Memory B cell (primary cell): ENCODE measurements around the gene GLI3.

ENCODE experiments used
- ATAC-seq: fragments of 150-1000 bp; cut with Tn5 transposase; 2 replicates; pipeline ENCODE4 v1.10.0; 2021; ENCODE audit warnings: low read depth, mild to moderate bottlenecking, moderate library complexity
- DNase-seq, 2 donors: peaks; one replicate each; pipeline ENCODE4 v3.0.0; 2022; ENCODE audit warnings: low spot score in 2 of 2
- H3K27ac Mint-ChIP-seq: one replicate; pipeline ENCODE4 v1.8.0; 2022; ENCODE audit warnings: mild to moderate bottlenecking, moderate library complexity, mixed read lengths
- H3K27me3 Mint-ChIP-seq: one replicate; pipeline ENCODE4 v1.8.0; 2022; ENCODE audit warnings: mixed read lengths
- H3K36me3 Mint-ChIP-seq: one replicate; pipeline ENCODE4 v1.8.0; 2022; ENCODE audit warnings: mild to moderate bottlenecking, mixed read lengths
- H3K4me1 Mint-ChIP-seq: one replicate; pipeline ENCODE4 v1.8.0; 2022; ENCODE audit warnings: mixed read lengths
- H3K4me3 Mint-ChIP-seq: one replicate; pipeline ENCODE4 v1.8.0; 2022; ENCODE audit warnings: mild to moderate bottlenecking, moderate library complexity, mixed read lengths
- H3K9me3 Mint-ChIP-seq: one replicate; pipeline ENCODE4 v1.8.0; 2022; ENCODE audit warnings: mixed read lengths

The GLI3 gene

DNA sequence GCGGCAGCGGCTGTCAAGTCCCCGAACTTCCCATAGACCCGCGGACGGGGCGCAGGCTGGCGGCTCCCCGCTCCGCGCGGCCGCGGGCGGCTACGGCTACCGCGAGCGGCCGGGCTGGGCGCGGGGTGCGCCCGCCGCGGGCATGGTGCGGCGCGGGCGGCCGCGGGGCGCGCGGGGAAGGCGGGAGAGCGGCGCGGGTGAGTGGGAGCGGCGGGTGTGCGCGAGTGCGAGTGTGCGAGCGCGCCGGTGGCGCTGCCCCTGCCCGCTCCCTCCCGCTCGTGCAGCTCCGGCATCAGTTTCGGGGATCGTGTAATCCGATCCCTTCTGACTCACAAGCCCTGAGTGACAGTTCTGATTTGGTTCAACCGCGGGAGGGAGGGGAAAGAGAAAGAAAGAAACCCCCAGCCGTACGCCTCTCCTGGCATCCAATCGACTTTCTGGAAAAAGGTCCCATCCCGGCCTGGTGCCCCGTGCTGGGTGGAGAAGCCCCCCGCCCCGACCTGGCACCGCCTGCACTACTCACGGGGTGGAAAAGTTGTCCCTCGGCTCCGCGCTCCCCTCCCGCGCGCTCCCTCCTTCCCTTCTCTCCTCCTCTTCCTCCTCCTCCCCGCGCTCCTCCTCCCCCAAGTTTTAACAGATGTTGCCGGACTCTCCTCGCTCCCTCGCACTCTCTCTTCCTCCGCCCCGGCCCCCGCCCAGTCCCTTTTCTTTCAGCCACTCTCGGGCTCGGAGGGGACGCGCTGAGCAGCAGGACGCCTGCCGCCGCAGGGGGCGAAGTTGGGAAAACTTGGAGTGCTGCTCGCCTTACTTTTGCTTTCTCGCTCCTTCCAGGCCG, at the start of gene GLI3:
TSS of gene GLI3 (minus strand) at position 234 of the 835 bp plus-strand sequence. CDS start 13,956 bp downstream, outside the sequence.
- Mint-ChIP-seq H3K36me3 (peaks cover 4% of the 10 kb centered on the region), H3K27me3 (peaks cover 34% of the 10 kb centered on the region), H3K4me1 (peaks cover 16% of the 10 kb centered on the region), H3K4me3 (peak within 1 kb of the TSS; percentile 89), H3K9me3 (peaks cover 2% of the 10 kb centered on the region), H3K27ac (no peak within 1 kb of the TSS)
- DNase-seq (no peak), ATAC-seq (no peak)

DNA sequence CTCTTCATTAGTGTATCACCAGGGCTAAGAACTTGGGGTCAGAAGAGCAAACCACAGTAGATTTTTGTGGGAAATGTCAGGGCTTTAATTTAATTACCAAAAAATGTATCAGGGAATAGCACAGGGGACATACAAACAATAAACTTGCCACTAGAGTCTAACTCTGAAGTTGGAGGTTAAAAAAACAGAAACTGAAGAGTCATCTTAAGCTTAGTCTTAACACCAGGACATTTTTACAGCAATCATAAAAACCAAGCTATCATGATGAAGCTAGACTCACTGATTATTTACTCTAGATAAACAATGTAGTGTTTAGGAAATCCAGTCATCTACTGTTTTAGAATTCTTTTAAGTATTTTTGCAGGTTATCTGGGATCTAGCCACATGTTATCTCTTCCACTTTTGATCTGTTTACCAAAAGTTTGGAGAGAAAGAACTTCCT, 48.4 kb upstream of the GLI3 start:
- H3K9me3 Mint-ChIP-seq, result peaks cover 4% of the 10 kb centered on the region
- ATAC-seq, result no peak
- no peak overlapping the region for H3K27ac Mint-ChIP-seq
- H3K36me3 Mint-ChIP-seq, result no peaks in the 10 kb centered on the region
- peaks cover 2% of the 10 kb centered on the region for H3K27me3 Mint-ChIP-seq
- H3K4me3 Mint-ChIP-seq, result no peak overlapping the region
- H3K4me1 Mint-ChIP-seq, result no peaks in the 10 kb centered on the region
- DNase-seq, result no peak

DNA sequence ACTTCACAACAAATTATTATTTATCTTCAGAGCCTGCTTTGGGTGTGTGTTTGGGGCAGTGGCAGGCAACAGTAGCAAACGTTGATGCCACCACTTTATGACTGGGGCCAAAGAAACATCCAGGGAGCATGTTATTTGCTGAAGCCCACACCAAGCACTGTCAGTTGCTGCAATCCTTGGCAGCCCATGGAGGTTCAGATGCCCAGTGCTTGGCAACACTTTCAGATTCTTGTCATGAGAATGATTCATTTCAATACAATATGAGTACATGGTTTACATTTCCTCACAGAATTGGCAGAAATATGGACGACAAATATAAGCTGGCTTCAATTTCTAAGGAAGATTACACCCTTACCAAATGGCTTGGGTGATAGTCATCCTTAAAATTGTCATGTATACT, 46.5 kb upstream of the GLI3 start:
- Mint-ChIP-seq H3K36me3 (no peaks in the 10 kb centered on the region), H3K4me1 (no peaks in the 10 kb centered on the region), H3K27ac (no peak overlapping the region), H3K9me3 (no peaks in the 10 kb centered on the region), H3K27me3 (peaks cover 2% of the 10 kb centered on the region), H3K4me3 (no peak overlapping the region)
- DNase-seq (no peak), ATAC-seq (no peak)

DNA sequence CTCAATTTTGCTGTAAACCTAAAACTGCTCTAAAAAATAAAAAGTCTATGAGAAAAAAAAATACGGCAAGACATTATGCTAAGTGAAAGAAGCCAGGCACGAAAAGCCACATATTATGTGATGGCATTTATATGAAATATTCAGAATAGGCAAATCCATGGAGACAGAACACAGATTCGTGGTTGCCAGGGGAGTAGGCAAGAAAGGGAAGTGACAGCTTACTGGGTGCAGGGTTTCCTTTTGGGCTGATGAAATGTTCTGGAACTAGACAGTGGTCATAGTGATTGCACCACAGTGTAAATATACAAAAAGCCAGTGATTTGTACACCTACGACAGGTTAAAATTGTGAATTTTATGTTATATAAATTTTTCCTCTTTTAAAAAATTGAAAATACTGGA, 41.3 kb upstream of the GLI3 start:
- no peak overlapping the region for H3K27ac Mint-ChIP-seq
- H3K4me3 Mint-ChIP-seq, result no peak overlapping the region
- no peaks in the 10 kb centered on the region for H3K36me3 Mint-ChIP-seq
- ATAC-seq (no peak), DNase-seq (no peak)
- peaks cover 4% of the 10 kb centered on the region for H3K27me3 Mint-ChIP-seq
- H3K9me3 Mint-ChIP-seq, result no peaks in the 10 kb centered on the region
- no peaks in the 10 kb centered on the region for H3K4me1 Mint-ChIP-seq

DNA sequence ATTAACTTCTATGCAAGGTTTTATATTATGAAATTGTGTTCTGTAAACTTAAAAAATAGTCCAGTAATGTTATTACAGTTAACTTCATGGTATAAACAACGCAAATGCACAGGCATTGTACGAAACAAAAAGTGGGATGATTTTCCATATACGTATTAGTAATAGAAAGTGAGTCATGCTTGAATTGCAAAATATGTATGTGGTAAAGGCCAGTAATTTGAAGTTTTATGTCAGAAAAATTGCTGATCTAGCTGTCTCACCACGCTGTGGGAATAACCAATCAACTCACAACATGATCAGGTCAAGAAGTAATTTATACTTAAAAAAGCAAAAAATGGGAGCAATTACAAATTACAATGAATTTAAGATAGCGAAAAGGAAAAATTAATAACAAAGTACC, 37.0 kb upstream of the GLI3 start:
- peaks cover 2% of the 10 kb centered on the region for H3K27me3 Mint-ChIP-seq
- H3K9me3 Mint-ChIP-seq, result no peaks in the 10 kb centered on the region
- no peaks in the 10 kb centered on the region for H3K36me3 Mint-ChIP-seq
- DNase-seq, result no peak
- H3K4me3 Mint-ChIP-seq, result no peak overlapping the region
- no peaks in the 10 kb centered on the region for H3K4me1 Mint-ChIP-seq
- no peak overlapping the region for H3K27ac Mint-ChIP-seq
- no peak for ATAC-seq

DNA sequence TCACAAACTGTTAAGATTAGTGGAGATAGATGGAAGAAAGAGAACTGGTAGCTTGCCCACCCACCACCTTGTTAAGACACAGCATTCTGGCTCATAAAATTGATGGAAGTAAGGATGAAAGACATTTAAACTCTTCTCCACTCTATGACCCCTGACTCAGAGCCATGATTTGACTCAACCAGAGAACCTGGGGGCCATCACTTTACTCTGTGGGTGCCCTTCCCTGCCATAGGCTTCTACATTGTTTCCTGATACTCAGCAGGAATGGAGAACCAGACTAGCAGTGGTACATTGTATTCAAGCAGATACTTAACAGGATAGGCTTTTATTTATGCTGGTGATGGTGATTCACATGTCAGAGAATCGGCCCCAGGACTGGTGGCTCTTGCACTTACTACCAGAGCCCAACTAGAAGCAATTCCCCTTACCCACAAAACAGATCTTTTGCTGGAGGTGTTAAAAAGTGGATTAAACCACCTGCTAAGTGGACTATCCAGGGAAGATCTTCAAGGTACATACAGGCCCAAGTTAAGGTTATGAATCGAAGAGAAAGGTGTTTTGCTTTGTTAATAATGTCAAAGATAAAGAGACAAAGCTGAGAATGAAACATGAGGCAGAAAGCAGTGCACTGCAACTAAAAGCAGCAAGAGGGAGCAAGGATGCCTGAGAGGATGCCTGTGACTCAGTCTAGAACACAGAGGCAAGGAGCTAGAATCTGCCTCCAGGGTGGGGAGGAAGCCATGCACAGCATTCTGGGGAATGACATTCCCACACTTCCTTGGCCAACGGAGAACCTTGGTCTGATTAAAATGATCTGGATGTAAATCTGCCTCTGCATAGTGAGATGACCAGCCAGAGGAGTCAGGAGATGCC, 36.0 kb upstream of the GLI3 start:
- H3K36me3 Mint-ChIP-seq, result no peaks in the 10 kb centered on the region
- no peak for ATAC-seq
- no peaks in the 10 kb centered on the region for H3K4me1 Mint-ChIP-seq
- H3K27me3 Mint-ChIP-seq, result peaks cover 8% of the 10 kb centered on the region
- DNase-seq, result no peak
- no peaks in the 10 kb centered on the region for H3K9me3 Mint-ChIP-seq
- H3K4me3 Mint-ChIP-seq, result no peak overlapping the region
- H3K27ac Mint-ChIP-seq, result no peak overlapping the region

DNA sequence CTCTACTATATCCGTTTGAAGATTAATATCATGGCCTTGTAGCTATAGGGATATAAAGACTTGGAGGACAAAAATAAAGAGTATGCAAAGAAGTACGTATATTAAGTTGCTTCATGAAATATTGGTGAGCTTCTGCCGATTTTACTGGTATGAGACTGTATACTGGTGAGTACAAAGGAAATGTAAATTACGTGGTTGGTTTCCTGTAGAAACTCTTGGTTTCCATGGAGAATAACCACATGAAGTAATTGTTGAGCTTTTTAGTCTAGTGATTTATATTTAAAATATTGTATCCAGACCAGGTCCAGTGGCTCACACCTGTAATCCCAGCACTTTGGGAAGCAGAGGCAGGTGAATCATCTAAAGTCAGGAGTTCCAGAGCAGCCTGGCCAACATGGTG, 32.2 kb upstream of the GLI3 start:
- H3K4me1 Mint-ChIP-seq, result no peaks in the 10 kb centered on the region
- ATAC-seq, result no peak
- no peak for DNase-seq
- no peak overlapping the region for H3K4me3 Mint-ChIP-seq
- peaks cover 10% of the 10 kb centered on the region for H3K27me3 Mint-ChIP-seq
- H3K27ac Mint-ChIP-seq, result no peak overlapping the region
- no peaks in the 10 kb centered on the region for H3K9me3 Mint-ChIP-seq
- H3K36me3 Mint-ChIP-seq, result no peaks in the 10 kb centered on the region

DNA sequence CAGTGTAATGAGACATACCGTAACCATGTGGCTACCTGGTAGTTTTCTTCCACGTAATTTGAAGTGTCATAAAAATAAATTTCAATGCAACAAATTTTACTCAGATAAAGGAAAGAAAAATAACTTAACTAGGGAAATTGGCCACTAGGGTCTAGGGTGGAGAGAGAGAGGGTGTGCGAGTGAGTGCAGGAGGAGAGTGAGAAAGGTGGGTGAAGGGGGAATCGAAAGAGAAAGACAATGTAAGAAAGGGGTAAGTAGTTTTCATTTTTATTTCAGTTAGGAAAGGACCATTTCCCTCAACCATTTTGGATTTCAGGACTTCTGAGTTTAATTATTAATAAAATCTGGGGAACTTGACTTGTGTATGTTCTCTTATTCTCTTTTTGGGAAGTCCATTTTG, 27.7 kb upstream of the GLI3 start:
- Mint-ChIP-seq H3K4me1 (no peaks in the 10 kb centered on the region), H3K9me3 (no peaks in the 10 kb centered on the region), H3K27me3 (peaks cover 13% of the 10 kb centered on the region), H3K36me3 (no peaks in the 10 kb centered on the region), H3K27ac (no peak overlapping the region), H3K4me3 (no peak overlapping the region)
- ATAC-seq (no peak), DNase-seq (no peak)

DNA sequence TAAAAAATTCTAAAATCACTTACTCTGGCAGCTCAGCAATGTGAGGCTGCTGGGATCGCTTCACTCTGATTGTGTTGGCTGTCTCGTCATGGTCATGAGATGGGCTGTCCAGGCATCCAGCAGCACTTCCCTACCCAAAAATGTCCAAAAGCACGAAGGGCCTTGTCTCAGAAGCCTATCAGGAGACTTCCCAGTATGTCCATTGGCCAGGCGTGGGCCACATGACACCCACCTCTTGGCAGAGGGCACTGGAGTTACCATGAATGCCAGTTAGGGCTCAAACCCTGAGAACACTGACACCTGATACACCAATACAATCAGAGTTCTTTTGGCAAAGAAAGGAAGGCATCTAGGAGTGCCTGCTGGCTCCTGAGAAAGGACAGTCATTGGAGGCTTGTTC, 27.0 kb upstream of the GLI3 start:
- H3K9me3 Mint-ChIP-seq, result no peaks in the 10 kb centered on the region
- no peaks in the 10 kb centered on the region for H3K4me1 Mint-ChIP-seq
- ATAC-seq, result no peak
- H3K27me3 Mint-ChIP-seq, result peaks cover 13% of the 10 kb centered on the region
- no peaks in the 10 kb centered on the region for H3K36me3 Mint-ChIP-seq
- no peak overlapping the region for H3K27ac Mint-ChIP-seq
- no peak overlapping the region for H3K4me3 Mint-ChIP-seq
- DNase-seq, result no peak

DNA sequence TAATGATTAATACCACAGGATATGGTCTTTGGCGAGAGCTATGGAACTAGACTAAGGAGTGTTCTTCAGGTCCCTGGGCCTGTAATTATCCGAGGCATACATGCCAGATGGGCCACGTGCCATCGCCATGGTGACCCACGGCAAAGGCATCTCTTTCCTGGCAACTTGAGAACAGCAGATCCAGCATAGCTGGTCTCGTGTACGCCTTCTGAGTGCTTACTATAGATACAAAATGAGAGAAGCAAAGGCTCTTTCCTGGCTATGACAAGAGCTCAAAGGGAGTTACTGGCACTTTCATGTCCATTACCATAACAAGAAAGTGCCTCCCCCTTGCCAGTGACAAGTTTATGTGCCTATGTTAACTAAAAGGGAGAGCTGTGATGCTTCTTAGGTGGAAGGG, 26.0 kb upstream of the GLI3 start:
- H3K4me3 Mint-ChIP-seq, result no peak overlapping the region
- DNase-seq, result no peak
- ATAC-seq, result no peak
- no peak overlapping the region for H3K27ac Mint-ChIP-seq
- H3K9me3 Mint-ChIP-seq, result no peaks in the 10 kb centered on the region
- peaks cover 7% of the 10 kb centered on the region for H3K27me3 Mint-ChIP-seq
- no peaks in the 10 kb centered on the region for H3K4me1 Mint-ChIP-seq
- no peaks in the 10 kb centered on the region for H3K36me3 Mint-ChIP-seq

DNA sequence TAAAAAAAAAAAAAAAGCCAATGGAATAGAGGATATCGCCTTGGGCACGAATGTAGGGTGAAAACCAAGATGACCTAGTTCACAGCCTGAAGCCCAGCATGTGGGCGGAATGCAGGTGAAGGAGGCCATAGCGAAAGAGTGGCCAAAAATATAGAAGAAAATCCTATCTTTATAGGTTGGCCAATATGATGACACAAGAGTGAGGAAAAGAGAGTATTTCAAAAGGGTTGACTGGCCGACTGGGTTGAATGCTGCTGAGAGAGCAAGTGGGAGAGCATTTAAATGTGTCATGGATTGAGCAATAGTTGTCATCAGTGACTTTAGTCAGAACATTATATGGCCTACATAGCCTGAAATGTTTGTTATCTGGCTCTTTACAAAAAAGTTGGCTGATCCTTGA, 17.2 kb upstream of the GLI3 start:
- no peaks in the 10 kb centered on the region for H3K4me1 Mint-ChIP-seq
- DNase-seq, result no peak
- no peaks in the 10 kb centered on the region for H3K27me3 Mint-ChIP-seq
- no peak for ATAC-seq
- no peaks in the 10 kb centered on the region for H3K36me3 Mint-ChIP-seq
- H3K4me3 Mint-ChIP-seq, result no peak overlapping the region
- H3K9me3 Mint-ChIP-seq, result peaks cover 2% of the 10 kb centered on the region
- H3K27ac Mint-ChIP-seq, result no peak overlapping the region

DNA sequence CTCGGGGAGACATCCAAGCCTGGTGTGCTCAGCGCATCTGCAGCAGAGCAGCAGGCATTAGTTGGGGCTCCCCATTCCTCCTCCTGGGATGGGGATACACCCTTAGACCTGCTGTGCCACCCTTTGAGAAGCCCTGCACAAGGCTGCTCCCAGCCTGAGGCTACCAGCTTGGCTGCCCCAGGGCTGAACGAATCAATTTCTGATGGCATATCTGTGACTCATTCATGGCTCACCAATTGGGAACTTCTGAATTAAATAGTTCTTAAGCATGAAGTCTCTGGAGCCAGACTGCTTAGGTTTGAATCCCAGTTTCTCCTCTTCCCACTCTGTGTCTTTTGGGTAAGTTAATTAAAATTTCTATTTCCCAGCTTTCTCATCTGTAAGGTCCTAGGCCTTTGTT, 16.3 kb upstream of the GLI3 start:
- Mint-ChIP-seq H3K27me3 (no peaks in the 10 kb centered on the region), H3K27ac (no peak overlapping the region), H3K4me3 (no peak overlapping the region), H3K4me1 (no peaks in the 10 kb centered on the region), H3K9me3 (peaks cover 2% of the 10 kb centered on the region), H3K36me3 (no peaks in the 10 kb centered on the region)
- no peak for ATAC-seq
- no peak for DNase-seq

DNA sequence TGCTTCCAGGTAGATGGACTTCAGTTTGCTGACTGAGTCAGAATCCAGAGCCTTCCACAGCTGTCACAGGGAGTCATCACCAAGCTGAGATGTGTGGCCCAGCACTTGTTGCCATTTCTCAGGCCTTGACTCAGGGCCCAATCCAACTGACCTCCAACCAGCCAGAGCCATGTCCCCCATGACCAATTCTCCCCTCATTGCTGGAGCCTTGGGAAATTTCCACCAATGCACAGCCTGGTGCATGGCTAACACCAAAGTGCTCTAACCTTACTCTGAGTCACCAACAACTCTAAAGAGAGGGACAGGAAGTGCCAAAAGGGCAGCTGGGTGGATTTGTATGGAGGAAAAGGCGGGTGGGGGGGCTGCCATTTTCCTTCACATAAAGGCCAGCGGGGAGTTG, 13.4 kb upstream of the GLI3 start:
- Mint-ChIP-seq H3K36me3 (no peaks in the 10 kb centered on the region), H3K27me3 (no peaks in the 10 kb centered on the region), H3K9me3 (peaks cover 2% of the 10 kb centered on the region), H3K27ac (no peak overlapping the region), H3K4me1 (no peaks in the 10 kb centered on the region), H3K4me3 (no peak overlapping the region)
- no peak for DNase-seq
- no peak for ATAC-seq

DNA sequence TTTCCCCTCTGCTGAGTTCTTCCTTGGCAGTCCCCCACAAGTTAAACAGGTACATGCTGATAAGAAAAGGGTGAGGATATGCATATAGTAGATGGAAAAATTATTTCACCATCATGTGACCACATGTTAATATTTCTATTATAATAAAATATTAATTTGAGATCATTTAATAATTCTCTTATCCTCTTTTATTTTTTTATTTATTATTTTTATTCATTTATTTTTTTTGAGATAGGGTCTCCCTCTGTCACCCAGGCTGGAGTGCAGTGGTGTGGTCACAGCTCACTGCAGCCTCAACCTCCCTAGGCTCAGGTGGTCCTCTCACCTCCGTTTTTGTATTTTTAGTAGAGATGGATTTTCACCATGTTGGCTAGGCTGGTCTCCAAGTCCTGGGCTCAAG, 11.6 kb upstream of the GLI3 start:
- Mint-ChIP-seq H3K4me1 (no peaks in the 10 kb centered on the region), H3K27me3 (no peaks in the 10 kb centered on the region), H3K36me3 (no peaks in the 10 kb centered on the region), H3K9me3 (peaks cover 2% of the 10 kb centered on the region), H3K4me3 (no peak overlapping the region), H3K27ac (no peak overlapping the region)
- DNase-seq (no peak), ATAC-seq (no peak)
